GM12878 (cell line): Measurements from ENCODE around the gene INPP5D. TPM values are rescaled to one million over a fixed set of nuclear protein-coding genes. Genes with fewer than 3 reads are reported as not detected.

ENCODE experiments used
- ATF7 ChIP-seq: fragments of 450-650 bp; IDR thresholded peaks from 2 replicates; pipeline ENCODE4 v1.6.1; 2016; ENCODE audit warnings: low read depth, mild to moderate bottlenecking
- BHLHE40 ChIP-seq, 2 experiments: fragments of 450-650 bp in 1 of 2; IDR thresholded peaks; 2 replicates each; pipeline ENCODE4 v1.6.1; 2011 to 2017; ENCODE audit warnings: low read depth in 2 of 2, borderline replicate concordance in 1 of 2, improper control_type of control experiment in 1 of 2, low read length in 1 of 2, mild to moderate bottlenecking in 1 of 2
- BRCA1 ChIP-seq: IDR thresholded peaks from 2 replicates; pipeline ENCODE4 v1.6.1; 2011; ENCODE audit warnings: low read depth, low read length, improper control_type of control experiment
- CEBPB ChIP-seq, 2 experiments: fragments of 150-350 bp in 1 of 2; IDR thresholded peaks; 2 replicates each; pipeline ENCODE4 v1.6.1; 2012 to 2014; ENCODE audit warnings: low read depth in 2 of 2, low read length in 2 of 2, borderline replicate concordance in 1 of 2, inconsistent platforms in 1 of 2
- CHD1 ChIP-seq: IDR thresholded peaks from 2 replicates; pipeline ENCODE4 v1.6.1; 2012; ENCODE audit warnings: low read depth, low read length, improper control_type of control experiment
- DPF2 ChIP-seq: fragments of 450-650 bp; IDR thresholded peaks from 2 replicates; pipeline ENCODE4 v1.6.1; 2017; ENCODE audit warnings: mild to moderate bottlenecking
- EED ChIP-seq: sonication (generic); IDR thresholded peaks from 2 replicates; pipeline ENCODE4 v1.6.1; 2016; ENCODE audit warnings: antibody characterized with exemption, low read depth
- SUZ12 ChIP-seq: fragments of 200-600 bp; sonication (generic); IDR thresholded peaks from one replicate; pipeline ENCODE4 v1.6.1; 2018; ENCODE audit warnings: antibody characterized with exemption, mild to moderate bottlenecking; ENCODE audit not compliant: unreplicated experiment
- TCF12 ChIP-seq: IDR thresholded peaks from 2 replicates; pipeline ENCODE4 v1.6.1; 2011; ENCODE audit warnings: low read depth, mild to moderate bottlenecking, low read length
- TCF3 ChIP-seq: IDR thresholded peaks from 2 replicates; pipeline ENCODE4 v1.6.1; 2012; ENCODE audit warnings: low read depth, mild to moderate bottlenecking, low read length, borderline replicate concordance; ENCODE audit not compliant: insufficient read depth
- TCF7 ChIP-seq: IDR thresholded peaks from 2 replicates; pipeline ENCODE4 v1.6.1; 2014; ENCODE audit warnings: antibody characterized with exemption, borderline replicate concordance
- polyA plus RNA-seq, 11 experiments: library from polyadenylated mRNA; depleted of rRNA in 4 of 11; unstranded in 6 of 11; stranded (reverse) in 5 of 11; fragments of >200 nt; fragmentation: Nextera tagmentation in 4 of 11; fragmentation: Illumina TruSeq in 1 of 11; extraction: Ambion mirVana in 4 of 11; extraction: Trizol in 1 of 11; gene quantifications; 1 replicate in 1 of 11; 2 replicates in 10 of 11; pipeline versions ENCODE4 v1.2.1 to v1.2.3, GENCODE V29; 2011 to 2016; ENCODE audit warnings: inconsistent platforms in 2 of 11, missing spikeins in 2 of 11, low read depth in 1 of 11
- total RNA-seq, 4 experiments: library from RNA; depleted of rRNA in 3 of 4; stranded (reverse); fragments of >200 nt in 3 of 4; fragmentation: Illumina TruSeq in 1 of 4; extraction: Trizol in 1 of 4; gene quantifications; 2 replicates each; pipeline versions ENCODE4 v1.2.1 to v1.2.3, GENCODE V29; 2013 to 2021
- TF ChIP-seq, protein P1 (sequence below), 3 experiments: IDR thresholded peaks in 2 of 3; conservative IDR thresholded peaks in 1 of 3; 2 replicates each; pipeline ENCODE4 v1.5.1; 2011; ENCODE audit warnings: low read depth in 3 of 3, low read length in 3 of 3, mild to moderate bottlenecking in 3 of 3, control low read depth in 2 of 3, moderate library complexity in 2 of 3, inconsistent platforms in 1 of 3, mixed read lengths in 1 of 3; ENCODE audit not compliant: control insufficient read depth in 2 of 3, insufficient read depth in 1 of 3; ENCODE audit errors: extremely low read depth in 1 of 3
- TF ChIP-seq, protein P2 (sequence below): IDR thresholded peaks from 2 replicates; pipeline ENCODE4 v1.6.1; 2012; ENCODE audit warnings: low read depth, low read length, improper control_type of control experiment
- TF ChIP-seq, protein P3 (sequence below): fragments of 450-650 bp; IDR thresholded peaks from 2 replicates; pipeline ENCODE4 v1.6.1; 2017; ENCODE audit warnings: mild to moderate bottlenecking, moderate library complexity
- TF ChIP-seq, protein P4 (sequence below): fragments of 450-650 bp; IDR thresholded peaks from 2 replicates; pipeline ENCODE4 v1.6.1; 2017; ENCODE audit warnings: borderline replicate concordance
- TF ChIP-seq, protein P5 (sequence below): fragments of 450-650 bp; formaldehyde crosslinking; IDR thresholded peaks from 2 replicates; pipeline ENCODE4 v1.5.0; 2022; ENCODE audit warnings: mild to moderate bottlenecking, missing genetic modification characterization

The INPP5D gene
- total and polyA plus RNA-seq, 10 of the 15 experiments (the other 5 are each of a cell fraction or from before 2014, with no cell fraction given): 11.8 to 139 (median 88.8) TPM

DNA sequence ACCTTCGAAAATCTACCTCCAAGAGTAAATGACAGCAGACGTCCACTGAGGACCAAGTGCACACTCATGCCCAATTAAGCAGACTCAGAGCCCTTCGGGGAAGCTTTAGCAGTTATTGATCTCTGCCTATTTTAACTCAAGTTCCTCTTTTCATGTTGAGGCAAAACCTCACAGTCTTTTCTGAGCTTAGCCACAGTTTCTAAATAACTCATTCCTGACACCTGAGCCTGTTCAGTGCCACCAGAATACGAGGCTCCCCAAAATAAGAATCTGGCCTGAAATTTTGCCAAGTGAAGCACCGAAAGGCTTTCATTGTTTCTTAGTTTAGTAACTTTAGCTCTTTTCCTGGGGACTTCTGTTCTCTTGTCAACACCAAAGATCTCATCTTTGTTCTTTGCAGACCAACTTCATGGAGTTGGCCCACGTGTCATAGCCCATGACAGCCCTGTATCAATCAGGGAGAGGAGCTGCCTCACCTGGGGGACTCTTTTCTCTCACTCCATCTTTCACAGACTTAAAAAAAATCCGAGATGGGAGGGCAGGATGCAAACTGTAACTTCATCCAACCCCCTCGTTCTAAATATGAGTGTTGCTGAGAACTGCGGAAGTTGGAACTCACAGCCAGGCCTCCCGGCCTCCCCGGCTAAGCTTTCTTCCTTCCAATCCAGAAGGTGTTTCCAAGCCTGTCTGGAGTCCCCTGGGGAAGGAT lies 22.2 kb downstream of the INPP5D start (continued):
- TF ChIP-seq, protein P1, sequence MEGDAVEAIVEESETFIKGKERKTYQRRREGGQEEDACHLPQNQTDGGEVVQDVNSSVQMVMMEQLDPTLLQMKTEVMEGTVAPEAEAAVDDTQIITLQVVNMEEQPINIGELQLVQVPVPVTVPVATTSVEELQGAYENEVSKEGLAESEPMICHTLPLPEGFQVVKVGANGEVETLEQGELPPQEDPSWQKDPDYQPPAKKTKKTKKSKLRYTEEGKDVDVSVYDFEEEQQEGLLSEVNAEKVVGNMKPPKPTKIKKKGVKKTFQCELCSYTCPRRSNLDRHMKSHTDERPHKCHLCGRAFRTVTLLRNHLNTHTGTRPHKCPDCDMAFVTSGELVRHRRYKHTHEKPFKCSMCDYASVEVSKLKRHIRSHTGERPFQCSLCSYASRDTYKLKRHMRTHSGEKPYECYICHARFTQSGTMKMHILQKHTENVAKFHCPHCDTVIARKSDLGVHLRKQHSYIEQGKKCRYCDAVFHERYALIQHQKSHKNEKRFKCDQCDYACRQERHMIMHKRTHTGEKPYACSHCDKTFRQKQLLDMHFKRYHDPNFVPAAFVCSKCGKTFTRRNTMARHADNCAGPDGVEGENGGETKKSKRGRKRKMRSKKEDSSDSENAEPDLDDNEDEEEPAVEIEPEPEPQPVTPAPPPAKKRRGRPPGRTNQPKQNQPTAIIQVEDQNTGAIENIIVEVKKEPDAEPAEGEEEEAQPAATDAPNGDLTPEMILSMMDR (IDR thresholded peaks at IDR 0.05 in 2 of 3, conservative IDR thresholded peaks at IDR 0.05 in 1 of 3; ENCODE audit: control insufficient read depth in 2 of 3, extremely low read depth in 1 of 3, insufficient read depth in 1 of 3, low read depth in 3 of 3, low read length in 3 of 3): 0 out of 6 replicates have a peak, but pooled peaks of 1 of the 3 experiments have one; percentile 1
- TF ChIP-seq, protein P2, sequence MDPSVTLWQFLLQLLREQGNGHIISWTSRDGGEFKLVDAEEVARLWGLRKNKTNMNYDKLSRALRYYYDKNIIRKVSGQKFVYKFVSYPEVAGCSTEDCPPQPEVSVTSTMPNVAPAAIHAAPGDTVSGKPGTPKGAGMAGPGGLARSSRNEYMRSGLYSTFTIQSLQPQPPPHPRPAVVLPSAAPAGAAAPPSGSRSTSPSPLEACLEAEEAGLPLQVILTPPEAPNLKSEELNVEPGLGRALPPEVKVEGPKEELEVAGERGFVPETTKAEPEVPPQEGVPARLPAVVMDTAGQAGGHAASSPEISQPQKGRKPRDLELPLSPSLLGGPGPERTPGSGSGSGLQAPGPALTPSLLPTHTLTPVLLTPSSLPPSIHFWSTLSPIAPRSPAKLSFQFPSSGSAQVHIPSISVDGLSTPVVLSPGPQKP: no peak
- TF ChIP-seq, protein P3, sequence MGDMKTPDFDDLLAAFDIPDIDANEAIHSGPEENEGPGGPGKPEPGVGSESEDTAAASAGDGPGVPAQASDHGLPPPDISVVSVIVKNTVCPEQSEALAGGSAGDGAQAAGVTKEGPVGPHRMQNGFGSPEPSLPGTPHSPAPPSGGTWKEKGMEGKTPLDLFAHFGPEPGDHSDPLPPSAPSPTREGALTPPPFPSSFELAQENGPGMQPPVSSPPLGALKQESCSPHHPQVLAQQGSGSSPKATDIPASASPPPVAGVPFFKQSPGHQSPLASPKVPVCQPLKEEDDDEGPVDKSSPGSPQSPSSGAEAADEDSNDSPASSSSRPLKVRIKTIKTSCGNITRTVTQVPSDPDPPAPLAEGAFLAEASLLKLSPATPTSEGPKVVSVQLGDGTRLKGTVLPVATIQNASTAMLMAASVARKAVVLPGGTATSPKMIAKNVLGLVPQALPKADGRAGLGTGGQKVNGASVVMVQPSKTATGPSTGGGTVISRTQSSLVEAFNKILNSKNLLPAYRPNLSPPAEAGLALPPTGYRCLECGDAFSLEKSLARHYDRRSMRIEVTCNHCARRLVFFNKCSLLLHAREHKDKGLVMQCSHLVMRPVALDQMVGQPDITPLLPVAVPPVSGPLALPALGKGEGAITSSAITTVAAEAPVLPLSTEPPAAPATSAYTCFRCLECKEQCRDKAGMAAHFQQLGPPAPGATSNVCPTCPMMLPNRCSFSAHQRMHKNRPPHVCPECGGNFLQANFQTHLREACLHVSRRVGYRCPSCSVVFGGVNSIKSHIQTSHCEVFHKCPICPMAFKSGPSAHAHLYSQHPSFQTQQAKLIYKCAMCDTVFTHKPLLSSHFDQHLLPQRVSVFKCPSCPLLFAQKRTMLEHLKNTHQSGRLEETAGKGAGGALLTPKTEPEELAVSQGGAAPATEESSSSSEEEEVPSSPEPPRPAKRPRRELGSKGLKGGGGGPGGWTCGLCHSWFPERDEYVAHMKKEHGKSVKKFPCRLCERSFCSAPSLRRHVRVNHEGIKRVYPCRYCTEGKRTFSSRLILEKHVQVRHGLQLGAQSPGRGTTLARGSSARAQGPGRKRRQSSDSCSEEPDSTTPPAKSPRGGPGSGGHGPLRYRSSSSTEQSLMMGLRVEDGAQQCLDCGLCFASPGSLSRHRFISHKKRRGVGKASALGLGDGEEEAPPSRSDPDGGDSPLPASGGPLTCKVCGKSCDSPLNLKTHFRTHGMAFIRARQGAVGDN: peak; percentile 97; the same call in 1 of the 2 replicates
- no peak for TF ChIP-seq CEBPB (IDR thresholded peaks at IDR 0.05; ENCODE audit: borderline replicate concordance in 1 of 2, low read depth in 2 of 2, low read length in 2 of 2)
- peak; percentile 60; the same call in 1 of the 2 replicates for TF ChIP-seq TCF7
- TF ChIP-seq, protein P4, sequence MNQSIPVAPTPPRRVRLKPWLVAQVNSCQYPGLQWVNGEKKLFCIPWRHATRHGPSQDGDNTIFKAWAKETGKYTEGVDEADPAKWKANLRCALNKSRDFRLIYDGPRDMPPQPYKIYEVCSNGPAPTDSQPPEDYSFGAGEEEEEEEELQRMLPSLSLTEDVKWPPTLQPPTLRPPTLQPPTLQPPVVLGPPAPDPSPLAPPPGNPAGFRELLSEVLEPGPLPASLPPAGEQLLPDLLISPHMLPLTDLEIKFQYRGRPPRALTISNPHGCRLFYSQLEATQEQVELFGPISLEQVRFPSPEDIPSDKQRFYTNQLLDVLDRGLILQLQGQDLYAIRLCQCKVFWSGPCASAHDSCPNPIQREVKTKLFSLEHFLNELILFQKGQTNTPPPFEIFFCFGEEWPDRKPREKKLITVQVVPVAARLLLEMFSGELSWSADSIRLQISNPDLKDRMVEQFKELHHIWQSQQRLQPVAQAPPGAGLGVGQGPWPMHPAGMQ: no peak
- TF ChIP-seq, protein P5, sequence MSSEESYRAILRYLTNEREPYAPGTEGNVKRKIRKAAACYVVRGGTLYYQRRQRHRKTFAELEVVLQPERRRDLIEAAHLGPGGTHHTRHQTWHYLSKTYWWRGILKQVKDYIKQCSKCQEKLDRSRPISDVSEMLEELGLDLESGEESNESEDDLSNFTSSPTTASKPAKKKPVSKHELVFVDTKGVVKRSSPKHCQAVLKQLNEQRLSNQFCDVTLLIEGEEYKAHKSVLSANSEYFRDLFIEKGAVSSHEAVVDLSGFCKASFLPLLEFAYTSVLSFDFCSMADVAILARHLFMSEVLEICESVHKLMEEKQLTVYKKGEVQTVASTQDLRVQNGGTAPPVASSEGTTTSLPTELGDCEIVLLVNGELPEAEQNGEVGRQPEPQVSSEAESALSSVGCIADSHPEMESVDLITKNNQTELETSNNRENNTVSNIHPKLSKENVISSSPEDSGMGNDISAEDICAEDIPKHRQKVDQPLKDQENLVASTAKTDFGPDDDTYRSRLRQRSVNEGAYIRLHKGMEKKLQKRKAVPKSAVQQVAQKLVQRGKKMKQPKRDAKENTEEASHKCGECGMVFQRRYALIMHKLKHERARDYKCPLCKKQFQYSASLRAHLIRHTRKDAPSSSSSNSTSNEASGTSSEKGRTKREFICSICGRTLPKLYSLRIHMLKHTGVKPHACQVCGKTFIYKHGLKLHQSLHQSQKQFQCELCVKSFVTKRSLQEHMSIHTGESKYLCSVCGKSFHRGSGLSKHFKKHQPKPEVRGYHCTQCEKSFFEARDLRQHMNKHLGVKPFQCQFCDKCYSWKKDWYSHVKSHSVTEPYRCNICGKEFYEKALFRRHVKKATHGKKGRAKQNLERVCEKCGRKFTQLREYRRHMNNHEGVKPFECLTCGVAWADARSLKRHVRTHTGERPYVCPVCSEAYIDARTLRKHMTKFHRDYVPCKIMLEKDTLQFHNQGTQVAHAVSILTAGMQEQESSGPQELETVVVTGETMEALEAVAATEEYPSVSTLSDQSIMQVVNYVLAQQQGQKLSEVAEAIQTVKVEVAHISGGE (CRISPR knock-in tag): no peak
- TF ChIP-seq EED: peak; percentile 93
- TF ChIP-seq DPF2: peak; percentile 98
- TF ChIP-seq BHLHE40 (IDR thresholded peaks at IDR 0.05; ENCODE audit: borderline replicate concordance in 1 of 2, low read depth in 2 of 2, low read length in 1 of 2): peak; percentile 69 to 70; a peak in 3 of 4 replicates
- 0 out of 2 replicates have a peak, but pooled peaks have one; percentile 41 for TF ChIP-seq CHD1
- peak; percentile 86 for TF ChIP-seq ATF7
- no peak for TF ChIP-seq BRCA1
- peak; percentile 82 for TF ChIP-seq TCF12
- peak; percentile 81 for TF ChIP-seq TCF3
- TF ChIP-seq SUZ12: no peak
